NCI-H460 (cell line): Measurements from ENCODE around the gene PCDH9. TPM values are rescaled to one million over a fixed set of nuclear protein-coding genes. Genes with fewer than 3 reads are reported as not detected.

ENCODE experiments used
- DNase-seq: peaks from one replicate; pipeline ENCODE4 v3.0.0-alpha.2; 2016; ENCODE audit warnings: low read depth; ENCODE audit errors: extremely low read depth
- total RNA-seq: library from RNA; depleted of rRNA; stranded (reverse); fragments of >200 nt; shearing (Covaris generic); gene quantifications from 2 replicates; pipeline ENCODE4 v1.2.3, GENCODE V29; 2014

The PCDH9 gene
- total RNA-seq, 1 experiment from 2014 or later, result 3.0 TPM

DNA sequence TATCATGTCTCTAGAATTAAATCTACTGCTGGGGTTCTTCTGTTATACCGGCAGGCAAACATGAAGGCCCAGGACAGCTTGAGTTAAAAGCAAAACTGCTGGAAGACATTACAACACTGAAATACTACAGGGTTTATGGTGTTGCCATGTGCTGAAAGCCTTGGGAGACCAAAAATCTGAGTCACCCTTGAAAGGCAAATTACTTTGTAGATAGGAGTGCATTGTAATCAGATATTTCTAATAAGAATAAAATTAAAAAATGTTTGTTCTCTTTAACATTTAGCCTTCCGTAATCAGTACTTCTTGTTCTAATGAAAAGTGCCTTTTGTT, 181.3 kb downstream of the PCDH9 start:
- no peak for DNase-seq

DNA sequence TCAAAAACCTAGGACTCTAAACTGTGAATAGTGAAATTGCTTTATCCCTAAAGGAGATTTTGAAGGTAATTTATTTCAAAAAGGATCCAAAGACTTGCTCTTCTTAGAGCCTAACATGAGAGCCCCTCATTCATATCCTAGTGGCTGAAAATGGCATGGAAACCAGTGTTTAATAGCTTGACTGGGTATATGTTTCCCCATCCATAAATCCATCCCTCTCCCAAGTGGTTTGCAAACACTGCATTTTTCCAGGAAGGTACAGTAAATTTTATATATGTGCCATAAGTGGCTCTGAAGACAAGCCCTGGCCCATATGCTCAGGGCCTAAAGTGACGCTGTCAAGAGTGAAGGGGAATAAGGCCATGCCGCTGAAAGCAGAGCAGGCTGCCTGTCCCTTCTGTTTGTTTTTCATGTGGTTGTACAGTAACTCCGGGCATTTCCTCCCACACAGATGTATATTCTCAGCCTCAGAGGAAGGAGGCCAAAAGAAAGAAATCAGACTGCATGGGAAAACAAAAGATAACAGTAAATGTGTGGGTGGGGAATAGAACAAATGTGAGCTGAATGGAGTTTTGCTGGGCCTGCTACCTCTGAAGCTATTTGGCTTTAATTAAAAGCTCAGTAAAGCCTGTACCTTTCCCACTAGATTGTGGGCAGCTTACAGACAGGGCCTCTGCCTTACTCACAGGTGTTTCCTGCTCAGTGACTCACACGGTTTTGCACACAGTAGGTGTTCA, 181.9 kb downstream of the PCDH9 start:
- DNase-seq, result no peak

- no peak for DNase-seq
These were observed 184.8 kb downstream of the PCDH9 start for GRCh38 chr13:67045357-67045756.

- DNase-seq, result no peak
These were observed 186.2 kb downstream of the PCDH9 start for GRCh38 chr13:67043901-67044300.

DNA sequence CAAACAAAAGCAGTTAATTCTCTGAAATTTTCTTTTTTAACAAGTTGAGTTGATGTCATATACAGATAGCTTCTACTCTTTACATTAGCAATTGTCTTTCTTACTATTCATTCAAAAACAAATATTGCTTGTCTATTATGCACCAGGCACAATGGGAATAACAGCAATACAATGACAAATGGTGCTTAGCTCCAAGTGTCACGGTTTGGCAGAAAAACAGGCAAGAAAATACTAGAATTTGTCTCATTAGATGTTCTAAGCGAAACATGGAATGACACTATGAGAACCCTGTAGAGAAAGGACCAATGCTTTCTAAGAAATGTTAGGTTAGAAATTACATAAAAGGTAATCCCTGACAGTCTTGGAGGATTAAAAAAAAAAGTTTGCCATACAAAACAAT, 187.6 kb downstream of the PCDH9 start:
- no peak for DNase-seq

DNA sequence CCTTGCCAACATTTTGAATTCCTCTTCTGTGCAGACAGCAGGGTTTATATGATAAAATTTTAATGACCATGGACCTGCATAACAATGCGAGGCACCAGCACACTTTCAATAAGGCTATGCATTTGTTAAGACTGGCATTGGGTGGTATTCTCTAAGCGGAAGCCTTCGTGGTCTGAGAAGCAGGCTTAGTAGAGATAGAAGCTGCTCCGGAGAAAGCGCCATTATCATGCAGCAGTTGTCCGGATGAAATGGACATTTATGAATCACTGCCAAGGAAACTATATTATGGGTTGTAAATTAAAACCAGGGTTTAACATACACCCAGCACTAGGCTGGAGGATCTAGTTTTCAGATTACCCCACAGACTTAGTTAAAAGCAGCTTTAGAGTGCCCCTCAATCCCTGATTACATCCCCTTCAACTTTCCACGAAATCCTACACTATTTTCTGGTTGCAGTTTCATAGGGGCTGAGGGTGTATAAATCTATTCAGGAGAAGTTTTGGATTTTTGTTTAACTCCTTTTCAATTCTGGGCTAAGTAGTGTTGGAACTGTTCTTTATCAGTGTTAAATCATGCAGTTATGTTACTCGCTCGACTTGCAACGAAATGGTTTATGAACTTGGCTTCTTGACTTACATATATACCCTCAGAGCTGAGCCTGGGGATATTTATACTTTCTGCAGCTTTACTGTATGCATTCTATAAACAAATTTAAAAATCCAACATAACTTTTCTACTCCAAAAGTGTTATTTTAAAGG, 193.3 kb downstream of the PCDH9 start:
- DNase-seq, result no peak

GRCh38 chr13:67033170-67033569, 197.0 kb downstream of the PCDH9 start:
- DNase-seq, result no peak

- no peak for DNase-seq
These were observed 206.8 kb downstream of the PCDH9 start for GRCh38 chr13:67023130-67023876.

DNA sequence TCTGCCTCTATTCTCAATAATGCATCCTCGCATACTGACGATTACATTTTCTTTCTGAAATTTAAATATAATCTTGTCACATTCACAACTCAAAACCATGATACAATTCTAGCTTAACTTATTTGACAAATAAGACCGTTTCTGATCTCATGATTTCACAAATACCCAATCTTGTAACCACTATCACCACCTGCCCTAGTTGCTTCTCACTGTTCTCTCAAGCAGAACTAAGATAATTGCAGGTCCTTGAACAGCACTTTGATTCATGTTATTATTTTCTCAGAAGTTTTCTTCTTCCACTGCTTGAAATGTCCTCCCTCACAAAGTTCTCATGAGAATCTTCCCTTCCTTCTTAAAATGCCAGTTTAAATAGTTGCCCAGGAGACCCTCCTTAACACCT, 211.4 kb downstream of the PCDH9 start:
- DNase-seq, result no peak

DNA sequence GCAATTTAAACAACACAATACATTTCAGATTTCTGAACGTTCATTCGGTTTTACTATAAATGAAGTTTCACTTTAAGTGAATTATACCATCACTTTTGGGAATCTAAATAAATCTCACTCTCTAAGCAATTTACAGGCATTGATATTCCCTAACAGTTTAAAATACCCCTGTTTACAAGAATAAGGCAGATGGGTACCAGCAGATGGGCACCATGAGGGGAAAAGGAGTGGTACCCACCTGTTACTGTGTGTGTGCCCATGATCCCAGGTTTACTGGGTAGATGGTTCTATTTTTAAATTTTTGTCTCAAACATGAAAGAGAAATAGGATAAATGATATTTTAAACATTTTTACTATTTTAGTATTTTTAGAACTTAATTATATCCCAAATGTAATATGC, 212.9 kb downstream of the PCDH9 start:
- DNase-seq, result no peak

DNA sequence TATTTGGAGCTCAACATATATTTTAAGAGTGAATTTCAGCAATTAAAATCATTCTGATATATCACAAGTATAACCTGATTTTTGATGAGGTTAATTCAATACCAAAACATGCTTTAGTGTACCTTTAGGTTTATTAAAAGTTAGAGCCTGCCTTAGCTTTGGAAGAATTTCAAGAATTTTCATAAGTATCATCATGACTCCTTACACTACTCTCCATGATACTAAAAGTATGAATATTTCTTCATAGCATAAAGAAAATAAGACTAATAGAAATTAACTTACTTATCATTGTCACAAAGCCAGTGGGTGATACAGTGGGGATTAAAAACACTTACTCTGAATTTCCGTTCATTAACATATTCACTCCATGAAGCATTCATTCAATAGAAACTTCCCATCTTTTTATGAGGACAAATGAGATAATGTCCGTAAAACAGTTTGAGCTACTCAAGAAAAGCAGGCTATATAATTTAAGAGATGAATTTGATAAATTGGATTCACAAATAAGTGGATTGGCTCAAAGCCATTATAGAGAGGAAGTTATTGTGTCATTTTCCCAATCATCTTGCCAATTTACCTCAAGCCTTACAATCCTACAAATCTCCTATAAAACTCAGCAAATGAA, 214.0 kb downstream of the PCDH9 start:
- DNase-seq, result no peak

DNA sequence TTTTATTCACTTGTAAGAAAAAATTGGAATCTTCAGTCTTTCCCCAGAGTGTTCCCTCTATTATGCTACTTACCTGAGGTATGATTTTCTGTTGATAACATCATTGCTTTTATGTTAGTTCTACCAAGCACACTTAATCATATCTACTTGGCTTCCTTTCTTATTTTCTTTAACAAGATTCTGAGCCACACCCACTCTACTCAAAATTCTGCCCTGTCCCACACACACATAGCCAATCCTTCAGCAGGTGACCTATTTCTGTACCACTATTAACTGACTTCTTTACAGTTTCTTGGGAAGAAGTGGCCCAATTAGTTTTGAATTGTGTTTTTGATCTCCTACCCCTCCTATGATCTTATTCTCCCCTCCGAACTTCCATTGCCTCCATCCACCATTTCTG, 215.7 kb downstream of the PCDH9 start:
- DNase-seq, result no peak

- DNase-seq, result no peak
These were observed 216.4 kb downstream of the PCDH9 start for GRCh38 chr13:67013709-67014108.

- DNase-seq, result no peak
These were observed 222.0 kb downstream of the PCDH9 start for GRCh38 chr13:67008075-67008668.

DNA sequence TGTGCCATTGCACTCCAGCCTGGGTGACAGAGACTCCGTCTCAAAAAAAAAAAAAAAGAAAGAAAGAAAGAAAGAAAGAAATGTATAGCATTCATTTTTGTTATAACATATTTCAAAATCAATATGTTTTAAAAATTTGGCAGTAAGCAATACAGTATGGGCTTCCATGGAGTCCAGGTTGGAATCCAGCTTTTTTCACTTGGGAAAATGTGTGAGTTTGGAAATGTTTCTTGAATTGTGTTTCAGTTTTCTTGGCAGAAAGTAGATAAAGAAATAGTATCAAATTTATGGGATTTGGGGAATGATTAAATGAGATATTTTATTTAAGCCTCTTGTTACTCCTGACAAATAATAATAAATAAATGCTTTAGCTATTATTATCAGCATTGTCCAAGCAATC, 225.6 kb downstream of the PCDH9 start:
- DNase-seq, result no peak

- DNase-seq, result no peak
These were observed 226.4 kb downstream of the PCDH9 start for GRCh38 chr13:67003743-67004142.

- DNase-seq, result no peak
These were observed 228.8 kb downstream of the PCDH9 start for GRCh38 chr13:67001363-67001762.

GRCh38 chr13:66996503-66996902, 233.6 kb downstream of the PCDH9 start:
- no peak for DNase-seq

- DNase-seq, result no peak
These were observed 234.9 kb downstream of the PCDH9 start for GRCh38 chr13:66995203-66995611.

DNA sequence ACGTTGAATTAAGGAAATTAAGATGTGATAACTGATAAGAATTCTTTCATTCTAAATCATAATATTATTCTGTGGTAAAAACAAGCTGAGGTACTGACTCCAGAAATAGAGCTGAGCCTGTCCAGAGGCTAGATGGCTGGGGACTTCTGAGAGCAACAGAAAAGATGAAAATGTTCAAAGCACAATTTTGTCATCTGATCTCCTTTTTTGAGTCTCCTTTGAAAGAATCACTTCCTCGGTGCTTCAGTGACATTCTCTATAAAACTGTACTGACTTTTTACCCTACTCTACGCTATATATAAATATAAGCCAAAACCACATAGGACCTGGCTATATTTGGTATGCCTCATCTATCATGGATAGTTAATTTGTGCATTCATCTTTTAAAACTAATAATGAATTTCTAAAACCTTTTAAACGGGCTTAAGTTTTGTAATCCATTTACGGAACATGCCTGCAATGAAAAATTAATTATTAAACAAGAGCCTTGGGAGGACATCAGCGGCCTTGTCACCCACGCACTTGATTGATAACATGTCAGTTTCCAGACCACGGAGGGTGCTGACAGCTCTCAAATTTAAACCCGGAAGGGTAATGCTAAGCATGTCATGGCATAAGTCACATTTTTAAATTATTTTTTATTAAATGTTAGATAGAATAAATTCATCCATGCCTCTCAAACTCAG, 235.5 kb downstream of the PCDH9 start:
- no peak for DNase-seq
